Natural killer cell treated with Interleukin-12 subunit alpha and Interleukin-12 subunit beta and Interleukin-15 and Interleukin-18, amount 100 ng/mL, for 72 hours (primary cell): ENCODE measurements around the gene OTOP2. TPM values are rescaled to one million over a fixed set of nuclear protein-coding genes. Genes with fewer than 3 reads are reported as not detected.
"Not testable (repeated sequence)": the region's sequence is repeated elsewhere in the genome, so short reads cannot be mapped to it uniquely, and the experiment has no call there.

ENCODE experiments used
- ATAC-seq, 2 donors: fragments of 150-1000 bp; cut with Tn5 transposase in 1 of 2; sonication (Bioruptor Pico), chemical (Tn5 transposase) in 1 of 2; 2 replicates each; pipeline ENCODE4 v1.10.0; 2021
- DNase-seq: peaks from one replicate; pipeline ENCODE4 v3.0.0; 2022; ENCODE audit warnings: low spot score
- H3K27ac Mint-ChIP-seq, 2 donors: 1 replicate in 1 of 2; 2 replicates in 1 of 2; pipeline ENCODE4 v1.8.0; 2022; ENCODE audit warnings: mixed read lengths in 2 of 2, mild to moderate bottlenecking in 1 of 2, moderate library complexity in 1 of 2
- H3K27me3 Mint-ChIP-seq, 2 donors: 1 replicate in 1 of 2; 2 replicates in 1 of 2; pipeline ENCODE4 v1.8.0; 2022; ENCODE audit warnings: mixed read lengths in 2 of 2
- H3K36me3 Mint-ChIP-seq: one replicate; pipeline ENCODE4 v1.8.0; 2022; ENCODE audit warnings: mixed read lengths
- H3K4me1 Mint-ChIP-seq, 2 donors: 1 replicate in 1 of 2; 2 replicates in 1 of 2; pipeline ENCODE4 v1.8.0; 2022; ENCODE audit warnings: low read depth in 2 of 2, mixed read lengths in 2 of 2, mild to moderate bottlenecking in 1 of 2
- H3K4me3 Mint-ChIP-seq: one replicate; pipeline ENCODE4 v1.8.0; 2022; ENCODE audit warnings: mixed read lengths
- H3K9me3 Mint-ChIP-seq: 2 replicates; pipeline ENCODE4 v1.8.0; 2022; ENCODE audit warnings: mixed read lengths
- total RNA-seq, 2 donors: library from RNA; stranded (reverse); gene quantifications; one replicate each; pipeline ENCODE4 v1.2.3, GENCODE V29; 2022

The OTOP2 gene
- total RNA-seq, 2 donors from 2014 or later, result not detected

DNA sequence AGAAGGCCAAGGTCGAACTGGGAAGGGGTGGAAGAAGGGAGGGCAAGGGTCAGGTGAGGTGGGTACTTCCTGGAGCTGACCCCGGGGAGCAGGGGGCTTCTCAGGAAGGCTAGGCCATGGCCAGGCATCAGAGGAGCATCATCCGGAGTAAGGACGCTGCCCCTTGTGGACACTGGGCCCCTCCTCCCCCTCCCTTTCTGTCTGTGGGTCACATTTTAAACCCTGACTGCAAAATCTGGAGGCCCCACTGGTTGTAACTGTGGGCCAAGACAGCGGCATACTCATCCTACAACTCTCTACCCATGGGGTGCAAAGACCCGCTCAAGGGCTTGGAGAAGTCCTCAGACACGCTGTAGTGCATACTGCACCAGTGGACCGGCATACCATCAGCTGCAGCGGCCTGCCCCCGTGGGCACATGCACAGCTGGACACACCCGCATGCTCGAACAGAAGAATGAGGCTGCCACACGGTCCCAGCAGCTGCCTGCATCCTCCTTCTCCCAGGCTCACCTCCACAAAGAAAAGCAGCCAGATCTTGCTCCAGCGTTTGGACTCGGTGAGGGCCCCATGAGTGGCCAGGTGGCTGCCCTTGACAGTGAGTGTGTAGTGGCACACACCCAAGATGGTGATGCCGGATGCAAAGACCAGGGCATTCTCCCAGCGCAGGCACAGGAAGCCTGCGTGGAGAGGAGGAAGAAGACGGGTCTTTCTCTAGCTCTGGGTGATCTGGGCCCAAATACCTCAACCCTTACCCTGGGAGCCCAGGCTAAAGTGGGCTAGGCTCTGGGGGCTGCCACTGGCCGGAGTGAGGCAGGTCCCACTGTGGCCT is 31.8 kb upstream of the OTOP2 start:
- ATAC-seq (peak in 1 of 2 donors; percentile 37), DNase-seq (no peak)
- H3K4me1 Mint-ChIP-seq, result peaks cover 0 to 3% of the 10 kb centered on the region in 2 donors
- no peak overlapping the region for H3K4me3 Mint-ChIP-seq
- H3K27ac Mint-ChIP-seq, result no peak overlapping the region
- no peaks in the 10 kb centered on the region for H3K36me3 Mint-ChIP-seq
- H3K27me3 Mint-ChIP-seq, result peaks cover 22 to 24% of the 10 kb centered on the region in 2 donors
- H3K9me3 Mint-ChIP-seq, result no peaks in the 10 kb centered on the region

DNA sequence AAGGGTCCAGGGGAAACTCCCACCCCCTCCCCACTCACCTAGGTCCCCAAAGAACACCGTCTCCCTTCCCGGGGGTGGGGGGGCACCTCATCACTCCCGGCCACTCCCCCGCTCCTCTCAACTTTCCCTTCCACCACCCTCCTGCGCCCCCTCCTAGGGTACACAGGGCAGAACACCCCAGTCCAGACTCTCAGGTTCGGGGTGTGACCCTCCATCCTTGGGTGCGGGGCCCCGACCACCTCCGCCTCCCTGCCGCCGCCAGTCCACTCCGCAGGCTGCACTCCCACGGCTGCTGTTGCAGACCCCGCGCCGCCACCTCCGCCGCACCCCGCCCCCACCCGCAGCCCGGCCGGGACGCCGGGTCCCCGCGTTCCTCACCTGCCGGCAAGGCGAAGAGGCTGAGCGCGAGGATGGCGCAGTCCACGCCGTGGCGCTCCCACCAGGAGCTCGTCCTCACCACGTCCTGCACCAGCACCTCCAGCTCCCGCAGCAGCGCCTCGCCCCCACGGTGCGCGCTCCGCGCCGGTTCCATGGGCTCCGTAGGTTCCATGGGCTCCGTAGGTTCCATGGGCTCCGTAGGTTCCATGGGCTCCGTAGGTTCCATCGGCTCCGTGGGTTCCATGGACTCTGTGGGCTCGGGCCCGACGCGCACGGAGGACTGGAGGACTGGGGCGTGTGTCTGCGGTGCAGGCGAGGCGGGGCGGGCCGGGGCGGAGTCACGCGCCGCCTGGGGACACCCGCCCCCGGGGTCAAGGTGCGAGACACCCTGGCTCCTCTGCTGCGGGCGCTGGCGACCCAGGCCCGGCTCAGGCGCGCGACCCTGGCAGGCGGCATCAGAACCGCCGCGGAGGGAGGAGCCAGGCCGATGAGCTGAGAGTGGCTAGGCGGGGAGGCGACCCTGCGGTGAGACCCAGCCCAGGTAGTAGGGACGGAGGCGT is 30.8 kb upstream of the OTOP2 start, which contains the start of gene FADS6:
Gene FADS6, minus strand, starts transcription at position 660 of the 938 bp plus-strand sequence. Its CDS starts 38 bp downstream, at position 622.
- no peaks in the 10 kb centered on the region for H3K36me3 Mint-ChIP-seq
- no peaks in the 10 kb centered on the region for H3K9me3 Mint-ChIP-seq
- DNase-seq (no peak), ATAC-seq (no peak)
- H3K4me1 Mint-ChIP-seq, result peaks cover 0 to 3% of the 10 kb centered on the region in 2 donors
- no peak within 1 kb of the TSS for H3K4me3 Mint-ChIP-seq
- no peak within 1 kb of the TSS for H3K27ac Mint-ChIP-seq
- H3K27me3 Mint-ChIP-seq, result peaks cover 22 to 24% of the 10 kb centered on the region in 2 donors

DNA sequence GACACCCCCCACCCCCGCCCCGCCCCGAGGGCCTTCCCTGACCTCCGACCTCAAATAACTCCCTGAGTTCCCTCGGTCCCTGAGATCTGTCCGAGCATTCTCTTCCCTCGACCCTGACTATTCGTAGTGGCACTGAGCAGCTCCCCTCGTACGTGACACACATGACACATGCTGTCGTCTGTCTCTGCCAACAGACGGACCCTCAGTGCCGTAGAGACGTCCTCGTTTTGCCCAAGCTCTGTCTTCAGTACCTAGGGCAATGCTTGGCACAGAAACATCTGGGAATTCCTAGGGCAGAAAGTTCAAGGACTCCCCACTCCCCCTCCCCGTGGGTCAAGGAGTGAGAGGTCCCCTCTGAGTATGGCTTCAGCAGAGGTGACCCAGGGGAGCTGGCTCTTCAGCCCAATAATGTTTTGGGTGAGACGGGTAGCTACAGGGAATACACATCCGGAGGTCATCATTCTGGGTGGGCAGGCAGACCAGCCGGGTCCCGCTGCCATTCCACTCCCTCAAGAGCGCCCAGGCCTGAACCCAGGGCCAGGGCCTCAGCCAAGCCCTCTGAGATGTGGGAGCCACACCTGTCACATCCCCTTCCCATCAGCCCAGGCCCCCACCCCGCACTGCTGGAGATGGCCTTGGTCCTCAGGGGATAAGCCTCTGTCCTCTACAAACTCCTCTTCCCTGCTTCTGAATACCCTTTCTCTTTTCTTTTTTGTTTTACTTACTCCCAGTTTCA is 30.0 kb upstream of the OTOP2 start:
- Mint-ChIP-seq H3K4me3 (no peak overlapping the region), H3K36me3 (no peaks in the 10 kb centered on the region), H3K9me3 (no peaks in the 10 kb centered on the region), H3K27me3 (peaks cover 22 to 24% of the 10 kb centered on the region in 2 donors), H3K4me1 (peaks cover 0 to 3% of the 10 kb centered on the region in 2 donors), H3K27ac (no peak overlapping the region)
- no peak for ATAC-seq
- no peak for DNase-seq

DNA sequence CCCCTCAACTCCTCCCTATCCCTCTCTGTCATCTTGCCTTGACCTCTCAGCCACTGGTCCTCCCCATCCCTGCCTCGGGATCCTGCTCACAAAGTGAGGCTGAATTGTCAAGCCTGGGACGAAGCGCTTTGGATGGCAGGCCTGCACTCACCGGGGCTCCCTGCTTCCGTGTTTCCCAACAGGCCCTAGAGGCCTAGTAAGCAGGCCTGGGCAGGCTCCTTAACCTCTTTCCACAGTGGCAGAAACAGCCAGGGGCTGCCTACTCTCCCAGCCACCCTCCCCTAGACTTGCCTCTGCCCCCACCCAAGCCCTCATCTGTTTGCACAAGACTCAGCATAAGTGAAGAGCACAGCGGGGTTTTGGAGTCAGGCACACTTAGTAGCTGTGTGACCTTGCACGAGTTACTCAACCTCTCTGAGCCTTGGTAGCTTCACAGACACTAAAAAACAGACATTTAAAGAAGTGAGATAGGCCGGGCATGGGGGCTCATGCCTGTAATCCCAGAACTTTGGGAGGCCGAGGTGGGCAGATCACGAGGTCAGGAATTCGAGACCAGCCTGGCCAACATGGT is 25.6 kb upstream of the OTOP2 start:
- no peaks in the 10 kb centered on the region for H3K9me3 Mint-ChIP-seq
- no peak overlapping the region for H3K4me3 Mint-ChIP-seq
- no peak overlapping the region for H3K27ac Mint-ChIP-seq
- ATAC-seq (peak in 1 of 2 donors; percentile 8), DNase-seq (no peak)
- peaks cover 0 to 3% of the 10 kb centered on the region in 2 donors for H3K4me1 Mint-ChIP-seq
- peaks cover 19 to 24% of the 10 kb centered on the region in 2 donors for H3K27me3 Mint-ChIP-seq
- no peaks in the 10 kb centered on the region for H3K36me3 Mint-ChIP-seq

DNA sequence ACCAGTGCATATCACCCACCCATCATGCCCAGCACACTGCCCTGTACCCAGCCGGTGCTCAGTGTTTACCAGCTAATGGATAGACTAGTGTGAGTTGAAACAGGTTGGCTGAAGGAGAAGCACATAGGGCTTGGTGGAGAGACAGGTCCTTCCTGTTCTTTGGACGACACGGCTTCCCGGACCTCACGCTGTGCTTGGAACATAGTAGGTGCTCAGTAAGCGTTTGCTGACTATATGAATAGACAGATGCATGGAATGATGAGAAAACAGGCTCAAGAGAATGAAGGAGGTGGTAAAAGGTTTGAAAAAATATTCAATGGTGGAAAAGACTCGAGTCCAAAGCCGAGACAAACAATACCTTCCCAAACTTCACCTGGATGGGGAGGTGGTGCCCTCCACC is 23.9 kb upstream of the OTOP2 start:
- ATAC-seq (no peak), DNase-seq (no peak)
- Mint-ChIP-seq H3K4me3 (no peak overlapping the region), H3K36me3 (no peaks in the 10 kb centered on the region), H3K9me3 (no peaks in the 10 kb centered on the region), H3K4me1 (no peaks in the 10 kb centered on the region), H3K27ac (no peak overlapping the region), H3K27me3 (peaks cover 9 to 13% of the 10 kb centered on the region in 2 donors)

DNA sequence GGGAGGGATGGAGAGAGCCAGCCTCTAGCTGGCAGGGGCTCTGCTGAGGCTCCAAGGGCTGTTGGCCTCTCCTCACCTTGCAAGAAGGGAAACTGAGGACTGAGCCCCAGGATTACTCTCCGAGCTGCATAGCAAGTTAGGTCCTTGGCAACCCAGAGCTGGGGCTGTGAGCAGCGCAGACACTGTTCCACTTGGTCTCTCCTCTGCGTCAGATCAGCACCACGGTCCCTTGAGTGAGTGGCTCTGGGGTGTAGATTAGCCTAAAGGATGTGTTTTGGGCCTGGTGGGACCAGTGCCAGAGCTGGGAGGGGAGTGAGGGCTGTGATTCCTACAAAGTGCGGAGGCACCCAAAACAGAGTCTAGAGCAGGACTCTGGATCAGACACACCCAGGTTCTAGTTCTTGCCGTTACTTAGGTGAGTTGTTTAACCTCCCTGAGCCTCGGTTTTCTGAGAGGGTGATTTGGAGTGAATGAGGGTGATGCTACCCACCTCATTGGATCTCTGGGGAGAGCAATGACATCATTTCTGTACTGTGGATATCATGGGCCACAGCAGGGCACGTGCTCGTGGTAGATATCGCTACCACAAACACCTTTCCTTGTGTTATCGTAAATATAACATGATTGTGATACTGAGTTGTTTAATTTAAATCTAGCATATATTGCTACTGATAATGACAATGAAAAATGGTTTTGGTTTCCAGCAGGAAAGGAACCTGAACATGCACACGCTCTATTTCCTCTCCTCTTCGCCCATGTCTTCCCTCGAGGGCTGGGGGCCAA is 22.5 kb upstream of the OTOP2 start:
- peaks cover 0 to 2% of the 10 kb centered on the region in 2 donors for H3K4me1 Mint-ChIP-seq
- no peaks in the 10 kb centered on the region for H3K36me3 Mint-ChIP-seq
- H3K27me3 Mint-ChIP-seq, result peaks cover 3 to 9% of the 10 kb centered on the region in 2 donors
- ATAC-seq (peak in 1 of 2 donors; percentile 31), DNase-seq (no peak)
- no peak overlapping the region for H3K27ac Mint-ChIP-seq
- no peaks in the 10 kb centered on the region for H3K9me3 Mint-ChIP-seq
- no peak overlapping the region for H3K4me3 Mint-ChIP-seq

DNA sequence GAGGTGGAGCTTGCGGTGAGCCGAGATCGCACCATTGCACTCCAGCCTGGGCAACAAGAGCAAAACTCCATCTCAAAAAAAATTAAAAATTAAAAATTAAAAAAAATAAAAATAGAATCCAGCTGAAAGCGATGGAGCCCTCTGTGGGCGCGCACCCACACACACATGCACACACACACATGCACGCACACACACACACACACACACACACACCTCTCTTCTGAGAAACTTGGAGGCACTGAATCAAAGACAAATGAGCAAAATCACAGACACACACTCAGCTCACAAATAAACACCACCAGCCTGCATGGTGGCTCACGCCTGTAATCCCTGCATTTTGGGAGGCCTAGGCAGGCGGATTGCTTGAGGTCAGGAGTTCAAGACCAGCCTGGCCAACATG is 21.0 kb upstream of the OTOP2 start:
- DNase-seq, result no peak
- Mint-ChIP-seq H3K4me1 (peaks cover 0 to 2% of the 10 kb centered on the region in 2 donors), H3K27me3 (peaks cover 0 to 7% of the 10 kb centered on the region in 2 donors), H3K9me3 (no peaks in the 10 kb centered on the region), H3K4me3 (no peak overlapping the region), H3K36me3 (no peaks in the 10 kb centered on the region), H3K27ac (no peak overlapping the region)
- no peak for ATAC-seq

DNA sequence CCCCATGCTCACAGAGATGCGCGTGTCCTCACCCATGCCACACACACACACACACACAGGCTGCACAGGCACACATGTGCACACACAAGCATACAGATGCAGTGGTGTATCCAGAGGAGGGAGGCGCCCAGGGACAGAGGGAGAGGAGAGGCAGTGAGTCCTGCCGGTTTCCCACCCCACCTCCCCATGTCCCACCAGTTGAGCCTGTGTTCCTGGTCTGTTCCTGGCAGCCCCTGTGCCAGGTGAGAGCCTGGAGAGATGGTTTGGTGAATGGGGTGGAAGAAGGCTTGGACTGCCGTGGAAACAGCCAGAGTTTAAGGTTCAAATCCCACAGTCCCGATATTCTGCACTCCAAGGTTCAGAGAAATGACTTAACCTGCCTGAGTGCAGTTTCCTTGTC is 20.4 kb upstream of the OTOP2 start:
- ATAC-seq (no peak), DNase-seq (no peak)
- H3K9me3 Mint-ChIP-seq, result no peaks in the 10 kb centered on the region
- no peak overlapping the region for H3K27ac Mint-ChIP-seq
- no peaks in the 10 kb centered on the region for H3K36me3 Mint-ChIP-seq
- peaks cover 0 to 2% of the 10 kb centered on the region in 2 donors for H3K4me1 Mint-ChIP-seq
- no peak overlapping the region for H3K4me3 Mint-ChIP-seq
- H3K27me3 Mint-ChIP-seq, result peaks cover 0 to 7% of the 10 kb centered on the region in 2 donors

DNA sequence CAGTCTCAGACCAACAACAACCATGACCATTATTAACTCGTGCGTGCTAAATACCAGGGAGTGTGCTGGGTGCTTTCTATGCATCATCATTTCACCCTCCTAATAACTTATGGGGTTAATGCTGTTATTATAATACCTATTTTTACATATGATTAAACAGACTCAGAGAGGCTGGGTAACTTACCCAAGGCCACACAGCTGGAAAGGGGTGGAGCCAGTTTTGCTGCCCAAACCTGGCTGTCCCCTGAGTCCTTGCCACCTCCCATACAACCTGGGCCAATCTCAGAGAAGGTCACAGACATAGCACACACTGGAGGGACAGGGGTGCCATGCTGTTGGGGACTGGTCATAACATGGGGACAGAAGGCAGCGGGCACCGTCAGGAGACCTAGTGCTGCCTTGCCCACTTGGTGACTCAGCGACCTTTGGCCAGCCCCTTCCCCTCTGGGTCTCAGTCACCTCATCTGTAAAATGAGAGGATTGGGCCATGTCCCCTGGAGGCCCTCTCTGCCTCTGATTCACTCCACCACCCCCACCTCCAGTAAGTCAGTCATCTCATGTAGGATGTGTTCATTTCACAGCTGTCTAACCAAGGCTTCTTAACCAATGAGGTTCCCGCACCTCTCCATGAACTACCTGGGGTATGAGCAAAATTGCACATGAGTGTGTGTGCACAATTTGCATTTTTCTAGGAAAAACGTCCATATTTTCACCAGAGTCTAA is 19.2 kb upstream of the OTOP2 start:
- peak in 1 of 2 donors; percentile 24 for ATAC-seq
- Mint-ChIP-seq H3K27me3 (peaks cover 0 to 10% of the 10 kb centered on the region in 2 donors), H3K27ac (no peak overlapping the region), H3K4me1 (peaks cover 0 to 2% of the 10 kb centered on the region in 2 donors), H3K36me3 (no peaks in the 10 kb centered on the region), H3K4me3 (no peak overlapping the region), H3K9me3 (no peaks in the 10 kb centered on the region)
- no peak for DNase-seq

DNA sequence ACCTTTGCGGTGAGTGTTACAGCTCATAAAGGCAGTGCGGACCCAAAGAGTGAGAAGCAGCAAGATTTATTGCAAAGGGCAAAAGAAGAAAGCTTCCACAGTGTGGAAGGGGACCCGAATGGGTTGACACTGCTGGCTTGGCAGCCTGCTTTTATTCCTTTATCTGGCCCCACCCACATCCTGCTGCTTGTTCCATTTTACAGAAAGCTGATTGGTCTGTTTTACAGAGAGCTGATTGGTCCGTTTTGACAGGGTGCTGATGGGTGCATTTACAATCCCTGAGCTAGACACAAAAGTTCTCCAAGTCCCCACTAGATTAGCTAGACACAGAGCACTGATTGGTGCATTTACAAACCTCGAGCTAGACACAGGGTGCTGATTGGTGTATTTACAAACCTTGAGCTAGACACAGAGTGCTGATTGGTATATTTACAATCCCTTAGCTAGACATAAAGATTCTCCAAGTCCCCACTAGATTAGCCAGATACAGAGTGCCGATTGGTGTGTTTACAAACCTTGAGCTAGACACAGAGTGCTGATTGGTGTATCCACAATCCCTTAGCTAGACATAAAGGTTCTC is 17.8 kb upstream of the OTOP2 start:
- not testable (repeated sequence) for H3K36me3 Mint-ChIP-seq, H3K27me3 Mint-ChIP-seq, H3K4me1 Mint-ChIP-seq, H3K4me3 Mint-ChIP-seq, H3K27ac Mint-ChIP-seq, ATAC-seq, H3K9me3 Mint-ChIP-seq, DNase-seq

DNA sequence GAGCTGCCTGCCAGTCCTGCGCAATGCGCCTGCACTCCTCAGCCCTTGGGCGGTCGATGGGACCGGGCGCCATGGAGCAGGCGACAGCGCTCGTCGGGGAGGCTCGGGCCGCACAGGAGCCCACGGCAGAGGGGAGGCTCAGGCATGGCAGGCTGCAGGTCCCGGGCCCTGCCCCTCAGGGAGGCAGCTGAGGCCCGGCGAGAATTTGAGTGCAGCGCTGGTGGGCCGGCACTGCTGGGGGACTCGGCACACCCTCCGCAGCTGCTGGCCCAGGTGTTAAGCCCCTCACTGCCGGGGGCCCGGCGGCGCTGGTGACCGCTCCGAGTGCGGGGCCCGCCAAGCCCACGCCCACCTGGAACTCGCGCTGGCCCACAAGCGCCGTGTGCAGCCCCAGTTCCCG is 17.1 kb upstream of the OTOP2 start:
- Mint-ChIP-seq H3K4me1 (peaks cover 0 to 2% of the 10 kb centered on the region in 2 donors), H3K27ac (no peak overlapping the region), H3K9me3 (no peaks in the 10 kb centered on the region), H3K27me3 (peaks cover 0 to 6% of the 10 kb centered on the region in 2 donors), H3K4me3 (no peak overlapping the region), H3K36me3 (no peaks in the 10 kb centered on the region)
- no peak for DNase-seq
- no peak for ATAC-seq

DNA sequence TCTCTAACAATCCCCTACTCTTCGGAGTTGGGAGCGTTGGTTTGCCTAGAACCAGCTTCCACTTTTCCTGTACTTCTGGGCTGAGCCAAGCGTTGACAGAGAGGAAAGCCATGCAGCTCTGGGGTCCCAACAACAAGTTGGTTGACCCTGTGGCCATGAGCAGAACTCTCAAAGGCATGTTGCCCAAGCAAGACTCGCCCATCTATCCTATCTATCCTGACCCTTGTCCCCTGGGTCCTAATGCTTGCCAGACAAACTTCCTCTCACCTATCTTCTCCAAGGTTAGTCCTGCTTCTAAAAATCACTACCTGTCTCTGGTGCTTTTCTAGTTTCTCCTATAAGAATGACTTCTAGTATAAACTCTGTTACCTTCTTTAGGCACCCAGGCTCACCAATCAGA is 15.0 kb upstream of the OTOP2 start:
- not testable (repeated sequence) for DNase-seq, H3K27me3 Mint-ChIP-seq, H3K9me3 Mint-ChIP-seq, H3K4me3 Mint-ChIP-seq, ATAC-seq, H3K27ac Mint-ChIP-seq, H3K4me1 Mint-ChIP-seq, H3K36me3 Mint-ChIP-seq
